GM23248 (cell line): ENCODE measurements around the gene SPATS1.

Source experiments
- EZH2 ChIP-seq: fragments of 200-600 bp; sonication (generic); IDR thresholded peaks from 2 replicates; pipeline ENCODE4 v1.6.1; 2018; ENCODE audit warnings: antibody characterized with exemption, mild to moderate bottlenecking; ENCODE audit not compliant: insufficient read depth, poor library complexity, severe bottlenecking
- EZH2phosphoT487 ChIP-seq: fragments of 200-600 bp; sonication (generic); IDR thresholded peaks from 2 replicates; pipeline ENCODE4 v1.6.1; 2018; ENCODE audit warnings: antibody characterized with exemption, moderate library complexity, mild to moderate bottlenecking, low read depth; ENCODE audit not compliant: insufficient read depth

DNA sequence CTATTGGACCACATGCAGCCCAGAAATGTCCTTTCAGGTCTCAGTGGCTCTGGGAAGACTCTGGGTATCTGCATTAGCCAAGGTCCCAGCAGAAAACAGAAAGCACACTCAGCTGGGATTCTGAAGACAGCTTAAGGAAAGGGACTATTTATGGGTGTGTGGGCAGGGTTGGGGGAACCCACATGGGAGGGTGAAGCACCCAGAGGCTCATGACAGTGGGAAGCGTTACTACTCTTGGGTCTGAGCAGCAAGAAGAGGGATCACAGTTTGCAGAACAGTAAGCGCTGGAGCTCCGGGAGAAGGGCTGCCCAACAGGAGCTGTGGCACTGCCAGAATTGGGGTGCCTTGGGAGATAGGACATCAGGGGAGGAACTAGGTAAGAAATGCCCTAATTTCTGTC lies 32.6 kb downstream of the SPATS1 start:
- no peak for TF ChIP-seq EZH2
- no peak for TF ChIP-seq EZH2phosphoT487
